ENCODE results near the gene PDIA2. TPM values are rescaled to one million over a fixed set of nuclear protein-coding genes. Genes with fewer than 3 reads are reported as not detected.

The PDIA2 gene
- total and polyA plus RNA-seq, 10 of the 15 experiments (the other 5 are each of a cell fraction or from before 2014, with no cell fraction given) = 0.11 to 0.36 TPM; not detected in 8

DNA sequence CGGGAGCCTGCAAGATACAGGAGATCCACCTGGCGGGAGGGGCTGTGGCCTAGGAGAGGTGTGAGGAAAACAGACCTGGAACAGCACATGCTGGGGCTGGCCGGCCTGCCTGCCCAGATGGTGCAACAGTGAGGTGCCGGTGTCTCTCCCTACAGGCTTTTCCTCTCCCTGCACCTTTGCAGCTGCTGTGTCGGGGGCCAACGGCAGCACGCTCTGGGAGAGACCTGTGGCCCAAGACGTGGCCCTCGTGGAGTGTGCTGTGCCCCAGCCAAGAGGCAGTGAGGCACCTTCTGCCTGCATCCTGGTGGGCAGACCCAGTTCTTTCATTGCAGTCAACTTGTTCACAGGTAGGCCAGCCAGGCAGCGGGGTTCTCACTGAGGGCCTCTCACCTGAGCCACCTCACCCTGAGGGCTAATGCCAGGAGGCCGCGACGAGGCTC, 23.1 kb upstream of the PDIA2 start:
- Histone ChIP-seq H3K4me2 (ENCODE audit: control insufficient read depth, insufficient read depth) (no peak overlapping the region), H3K9ac (ENCODE audit: control insufficient read depth, insufficient read depth, low read length) (no peak overlapping the region), H3K9me3 (replicated peaks; ENCODE audit: control insufficient read depth, insufficient read depth, low read length) (no peaks in the 10 kb centered on the region), H2AFZ (ENCODE audit: control insufficient read depth, low read depth, low read length) (no peak overlapping the region), H4K20me1 (ENCODE audit: control insufficient read depth, insufficient read depth) (no peaks in the 10 kb centered on the region), H3K79me2 (ENCODE audit: control insufficient read depth, insufficient read depth, low read length) (no peaks in the 10 kb centered on the region), H3K36me3 (ENCODE audit: control insufficient read depth in 2 of 2, insufficient read depth in 2 of 2, low read length in 1 of 2) (peaks cover 0 to 4% of the 10 kb centered on the region in 2 experiments; a peak in 1 of 4 replicates), H3K27me3 (replicated peaks in 1 of 2; ENCODE audit: control insufficient read depth in 2 of 2, insufficient read depth in 2 of 2, low read length in 1 of 2) (no peaks in the 10 kb centered on the region), H3K4me3 (no peak overlapping the region), H3K27ac (ENCODE audit: control insufficient read depth, insufficient read depth) (no peak overlapping the region), H3K4me1 (ENCODE audit: control insufficient read depth, insufficient read depth, low read length) (no peaks in the 10 kb centered on the region)
- 93% methylated on average over 13 of the region's 13 CpGs for WGBS (ENCODE audit: insufficient coverage, insufficient replicate concordance, low lambda C conversion rate, missing lambda C conversion rate)
- in situ Hi-C loops (cut with MboI) = no loop called here
- no peak for ATAC-seq
- intact Hi-C loops (cut with micrococcal nuclease; ENCODE audit: unreplicated experiment) = no loop called here
- ChIA-PET RAD21 (ENCODE audit: unreplicated experiment) (no interaction called here), POLR2A (no interaction called here), SMC1A (ENCODE audit: uncharacterized antibody, unreplicated experiment) (no interaction called here), CTCF (no interaction called here)
- BruUV-seq (replicated peaks) = no TSS peak
- DNase-seq (ENCODE audit: low read depth, low spot score) = no peak
- FAIRE-seq = no peak
- TF ChIP-seq SMC3 (IDR thresholded peaks at IDR 0.05; ENCODE audit: borderline replicate concordance, low read length) = no peak
- no peak for TF ChIP-seq MAX (IDR thresholded peaks at IDR 0.05; ENCODE audit: low read depth, low read length)
- no peak for TF ChIP-seq E2F8 (IDR thresholded peaks at IDR 0.05; ENCODE audit: low read depth, partially characterized antibody)
- no peak for TF ChIP-seq POLR2AphosphoS5 (IDR thresholded peaks at IDR 0.05; ENCODE audit: low read length)
- TF ChIP-seq NFYB (IDR thresholded peaks at IDR 0.05; ENCODE audit: insufficient read depth, low read depth, low read length) = no peak
- TF ChIP-seq GABPA (IDR thresholded peaks at IDR 0.05; ENCODE audit: low read depth) = no peak
- TF ChIP-seq ATF7 (IDR thresholded peaks at IDR 0.05; ENCODE audit: low read depth) = no peak
- TF ChIP-seq, protein P1, sequence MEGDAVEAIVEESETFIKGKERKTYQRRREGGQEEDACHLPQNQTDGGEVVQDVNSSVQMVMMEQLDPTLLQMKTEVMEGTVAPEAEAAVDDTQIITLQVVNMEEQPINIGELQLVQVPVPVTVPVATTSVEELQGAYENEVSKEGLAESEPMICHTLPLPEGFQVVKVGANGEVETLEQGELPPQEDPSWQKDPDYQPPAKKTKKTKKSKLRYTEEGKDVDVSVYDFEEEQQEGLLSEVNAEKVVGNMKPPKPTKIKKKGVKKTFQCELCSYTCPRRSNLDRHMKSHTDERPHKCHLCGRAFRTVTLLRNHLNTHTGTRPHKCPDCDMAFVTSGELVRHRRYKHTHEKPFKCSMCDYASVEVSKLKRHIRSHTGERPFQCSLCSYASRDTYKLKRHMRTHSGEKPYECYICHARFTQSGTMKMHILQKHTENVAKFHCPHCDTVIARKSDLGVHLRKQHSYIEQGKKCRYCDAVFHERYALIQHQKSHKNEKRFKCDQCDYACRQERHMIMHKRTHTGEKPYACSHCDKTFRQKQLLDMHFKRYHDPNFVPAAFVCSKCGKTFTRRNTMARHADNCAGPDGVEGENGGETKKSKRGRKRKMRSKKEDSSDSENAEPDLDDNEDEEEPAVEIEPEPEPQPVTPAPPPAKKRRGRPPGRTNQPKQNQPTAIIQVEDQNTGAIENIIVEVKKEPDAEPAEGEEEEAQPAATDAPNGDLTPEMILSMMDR (IDR thresholded peaks at IDR 0.05 in 2 of 3, conservative IDR thresholded peaks at IDR 0.05 in 1 of 3; ENCODE audit: control insufficient read depth in 2 of 3, extremely low read depth in 1 of 3, insufficient read depth in 1 of 3, low read depth in 3 of 3, low read length in 3 of 3) = no peak
- TF ChIP-seq CHD2 (IDR thresholded peaks at IDR 0.05; ENCODE audit: borderline replicate concordance, low read depth, low read length) = no peak
- TF ChIP-seq SMAD5 (IDR thresholded peaks at IDR 0.05; ENCODE audit: low read depth) = no peak
- TF ChIP-seq HCFC1 (IDR thresholded peaks at IDR 0.05; ENCODE audit: low read length) = no peak
- no peak for TF ChIP-seq IKZF2 (IDR thresholded peaks at IDR 0.05)
- no peak for TF ChIP-seq ZZZ3 (IDR thresholded peaks at IDR 0.05; ENCODE audit: control insufficient read depth, insufficient read length, low read depth)
- no peak for TF ChIP-seq PAX8 (IDR thresholded peaks at IDR 0.05)
- TF ChIP-seq, protein P2, sequence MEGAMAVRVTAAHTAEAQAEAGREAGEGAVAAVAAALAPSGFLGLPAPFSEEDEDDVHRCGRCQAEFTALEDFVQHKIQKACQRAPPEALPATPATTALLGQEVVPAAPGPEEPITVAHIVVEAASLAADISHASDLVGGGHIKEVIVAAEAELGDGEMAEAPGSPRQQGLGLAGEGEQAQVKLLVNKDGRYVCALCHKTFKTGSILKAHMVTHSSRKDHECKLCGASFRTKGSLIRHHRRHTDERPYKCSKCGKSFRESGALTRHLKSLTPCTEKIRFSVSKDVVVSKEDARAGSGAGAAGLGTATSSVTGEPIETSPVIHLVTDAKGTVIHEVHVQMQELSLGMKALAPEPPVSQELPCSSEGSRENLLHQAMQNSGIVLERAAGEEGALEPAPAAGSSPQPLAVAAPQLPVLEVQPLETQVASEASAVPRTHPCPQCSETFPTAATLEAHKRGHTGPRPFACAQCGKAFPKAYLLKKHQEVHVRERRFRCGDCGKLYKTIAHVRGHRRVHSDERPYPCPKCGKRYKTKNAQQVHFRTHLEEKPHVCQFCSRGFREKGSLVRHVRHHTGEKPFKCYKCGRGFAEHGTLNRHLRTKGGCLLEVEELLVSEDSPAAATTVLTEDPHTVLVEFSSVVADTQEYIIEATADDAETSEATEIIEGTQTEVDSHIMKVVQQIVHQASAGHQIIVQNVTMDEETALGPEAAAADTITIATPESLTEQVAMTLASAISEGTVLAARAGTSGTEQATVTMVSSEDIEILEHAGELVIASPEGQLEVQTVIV (IDR thresholded peaks at IDR 0.05; ENCODE audit: borderline replicate concordance, partially characterized antibody) = no peak
